NCI-H2107 (cell line): ENCODE results near the gene INPP5J.
A peak's percentile ranks its signal among the peaks of the same experiment; 100 is the strongest.

Source experiments
- DNase-seq: peaks from one replicate; lab custom pipeline; 2025; lab: John Stamatoyannopoulos, UW

Gene INPP5J

DNA sequence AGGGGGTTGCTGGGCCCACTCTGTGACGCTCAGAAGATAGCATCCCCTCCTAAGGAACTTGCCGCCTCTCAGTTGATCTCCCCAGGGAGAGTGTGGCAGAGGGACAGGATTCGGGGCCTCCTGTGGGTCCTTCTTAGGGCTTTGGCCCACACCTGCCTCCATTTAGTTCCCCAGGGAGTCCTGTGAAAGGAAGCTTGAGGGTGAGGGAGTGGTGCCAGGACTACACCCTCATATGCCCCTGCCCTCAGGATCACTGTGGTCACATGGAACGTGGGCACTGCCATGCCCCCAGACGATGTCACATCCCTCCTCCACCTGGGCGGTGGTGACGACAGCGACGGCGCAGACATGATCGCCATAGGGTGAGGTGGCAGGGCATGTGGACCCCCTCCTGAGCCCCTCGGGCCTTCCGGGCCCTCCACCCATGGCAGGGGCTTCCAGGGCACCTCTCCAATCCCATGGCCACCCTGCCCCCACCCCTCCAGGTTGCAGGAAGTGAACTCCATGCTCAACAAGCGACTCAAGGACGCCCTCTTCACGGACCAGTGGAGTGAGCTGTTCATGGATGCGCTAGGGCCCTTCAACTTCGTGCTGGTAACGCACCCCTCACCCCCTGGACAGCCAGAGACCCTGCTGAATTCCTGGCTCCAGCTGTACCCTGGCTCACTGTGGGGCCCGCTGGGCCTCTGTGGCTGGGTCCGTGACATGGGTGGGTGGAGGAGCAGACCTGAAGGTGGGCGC is 3.5 kb downstream of the INPP5J start:
- DNase-seq: no peak

DNA sequence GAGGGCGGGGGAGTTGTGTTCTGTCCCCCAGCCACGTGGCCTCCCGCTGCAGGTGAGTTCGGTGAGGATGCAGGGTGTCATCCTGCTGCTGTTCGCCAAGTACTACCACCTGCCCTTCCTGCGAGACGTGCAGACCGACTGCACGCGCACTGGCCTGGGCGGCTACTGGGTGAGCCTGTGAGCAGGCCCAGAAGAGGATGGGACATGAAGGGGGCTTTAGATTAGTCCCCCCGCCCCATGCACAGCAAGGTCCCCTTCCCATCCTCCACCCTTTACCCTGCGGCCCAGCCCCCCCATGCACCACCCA is 4.1 kb downstream of the INPP5J start:
- DNase-seq: no peak

GRCh38 chr22:31127181-31127772 is 4.5 kb downstream of the INPP5J start:
- no peak for DNase-seq

GRCh38 chr22:31128156-31128555 is 5.4 kb downstream of the INPP5J start:
- no peak for DNase-seq

- no peak for DNase-seq
Measured at GRCh38 chr22:31130873-31131272, 8.1 kb downstream of the INPP5J start.

DNA sequence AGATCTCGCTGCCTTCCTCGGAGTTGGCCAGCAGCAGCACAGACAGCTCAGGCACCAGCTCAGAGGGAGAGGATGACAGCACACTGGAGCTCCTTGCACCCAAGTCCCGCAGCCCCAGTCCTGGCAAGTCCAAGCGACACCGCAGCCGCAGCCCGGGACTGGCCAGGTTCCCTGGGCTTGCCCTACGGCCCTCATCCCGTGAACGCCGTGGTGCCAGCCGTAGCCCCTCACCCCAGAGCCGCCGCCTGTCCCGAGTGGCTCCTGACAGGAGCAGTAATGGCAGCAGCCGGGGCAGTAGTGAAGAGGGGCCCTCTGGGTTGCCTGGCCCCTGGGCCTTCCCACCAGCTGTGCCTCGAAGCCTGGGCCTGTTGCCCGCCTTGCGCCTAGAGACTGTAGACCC is 11.1 kb downstream of the INPP5J start:
- no peak for DNase-seq

GRCh38 chr22:31134688-31135087 is 11.9 kb downstream of the INPP5J start:
- DNase-seq: no peak

GRCh38 chr22:31135706-31136105 is 12.9 kb downstream of the INPP5J start:
- no peak for DNase-seq

DNA sequence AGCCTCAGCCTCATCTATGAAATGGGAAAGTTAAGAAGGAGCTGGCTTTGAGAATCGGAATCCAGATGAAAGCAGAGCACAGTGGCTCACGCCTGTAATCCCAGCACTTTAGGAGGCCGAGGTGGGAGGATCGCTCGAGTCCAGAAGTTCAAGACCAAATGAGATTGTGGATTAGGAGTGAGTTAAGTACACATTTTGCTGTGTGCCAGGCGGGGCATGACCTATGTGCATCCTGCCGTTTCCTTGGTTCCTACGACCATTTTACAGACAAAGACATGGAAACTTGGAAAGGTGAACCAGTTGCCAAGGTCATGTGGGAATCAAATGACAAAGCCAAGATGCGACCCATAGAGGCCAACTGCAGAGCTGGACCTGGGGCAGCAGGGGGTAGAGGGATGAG is 13.4 kb downstream of the INPP5J start:
- no peak for DNase-seq

- no peak for DNase-seq
Measured at GRCh38 chr22:31136711-31137110, 13.9 kb downstream of the INPP5J start.

GRCh38 chr22:31137721-31138120 is 15.0 kb downstream of the INPP5J start:
- no peak for DNase-seq

- no peak for DNase-seq
Measured at GRCh38 chr22:31138126-31138525, 15.4 kb downstream of the INPP5J start.

DNA sequence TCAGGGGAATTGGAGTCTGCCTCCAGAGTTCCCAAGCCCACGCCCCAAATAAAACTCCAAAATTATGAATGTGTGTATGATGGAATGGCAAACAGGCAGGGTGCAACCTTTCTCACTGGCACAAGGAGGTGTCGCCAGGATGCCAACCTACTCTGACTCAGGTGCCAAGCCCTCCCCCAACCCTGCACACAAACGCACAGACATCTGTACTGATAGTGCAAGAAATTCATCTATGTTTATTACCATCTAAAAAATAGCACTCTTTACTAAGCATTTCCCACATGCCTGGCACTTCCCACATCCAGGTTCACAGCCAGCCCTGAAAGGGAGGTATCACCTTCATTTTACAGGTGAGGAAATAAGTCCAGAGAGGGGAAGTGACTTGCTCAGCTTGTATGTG is 16.3 kb downstream of the INPP5J start:
- no peak for DNase-seq

GRCh38 chr22:31139866-31140716 is 17.3 kb downstream of the INPP5J start, which contains the start of gene PLA2G3:
Gene PLA2G3, minus strand, starts transcription at chr22:31140508. Its CDS starts 154 bp downstream, at chr22:31140354.
- peak; percentile 52 for DNase-seq

DNA sequence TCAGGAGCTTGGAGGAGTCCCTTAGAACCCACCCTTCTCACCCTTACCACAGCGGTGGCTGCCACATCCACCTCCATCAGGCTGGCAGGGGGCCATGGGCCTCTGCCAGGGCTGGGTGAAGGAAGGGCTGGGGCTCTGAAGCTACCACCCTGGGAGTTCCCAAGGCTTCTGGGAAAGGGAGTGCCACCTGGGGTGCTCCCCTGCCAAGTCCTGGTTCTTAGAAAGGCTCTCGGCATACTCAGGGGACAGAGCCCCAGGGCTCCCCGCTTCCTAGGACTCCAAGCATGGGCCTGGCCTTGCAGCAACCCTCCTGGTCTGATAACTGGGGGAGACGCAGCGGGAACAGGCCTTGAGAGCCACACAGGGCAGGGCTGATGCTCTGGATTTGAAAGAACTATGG is 18.0 kb downstream of the INPP5J start:
- no peak for DNase-seq

- no peak for DNase-seq
Measured at GRCh38 chr22:31141551-31141950, 18.8 kb downstream of the INPP5J start.

DNA sequence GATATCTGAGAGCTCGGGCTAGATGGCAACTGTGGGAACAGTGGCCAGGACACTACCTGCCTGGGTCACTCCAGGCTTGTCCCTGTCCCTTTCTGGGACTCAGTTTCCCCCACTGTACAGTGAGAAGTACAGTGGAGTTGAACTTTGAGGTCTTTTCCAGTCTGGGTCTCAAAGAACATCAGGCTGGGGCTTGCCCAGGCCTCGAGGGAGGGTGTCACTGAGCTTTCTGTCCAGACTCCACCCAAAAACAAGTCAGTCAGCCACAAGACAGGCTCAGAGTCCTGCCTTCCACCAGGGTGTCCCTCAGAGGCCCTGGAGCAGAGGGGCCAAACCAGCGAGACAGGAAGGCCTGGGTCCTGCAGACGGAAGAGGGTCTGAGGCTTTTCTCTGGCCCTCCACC is 19.5 kb downstream of the INPP5J start:
- no peak for DNase-seq

- no peak for DNase-seq
Measured at GRCh38 chr22:31143038-31143437, 20.3 kb downstream of the INPP5J start.

GRCh38 chr22:31143537-31143936 is 20.8 kb downstream of the INPP5J start:
- DNase-seq: no peak

DNA sequence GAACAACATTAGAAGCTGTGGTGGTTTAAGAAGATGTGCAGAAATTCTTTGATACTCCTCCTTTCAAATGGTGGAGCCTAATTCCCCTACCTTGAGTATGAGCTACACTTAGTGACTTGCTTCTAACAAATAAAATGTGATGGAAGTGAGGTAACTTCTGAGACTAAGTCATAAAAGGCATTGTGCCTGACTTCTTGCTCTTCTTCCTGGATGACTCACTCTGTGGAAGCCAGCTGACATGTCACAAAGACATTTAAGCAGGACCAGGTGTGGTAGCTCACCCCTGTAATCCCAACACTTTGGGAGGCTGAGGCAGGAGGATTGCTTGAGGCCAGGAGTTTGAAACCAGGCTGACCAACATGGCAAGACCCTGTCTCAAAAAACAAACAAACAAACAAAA is 21.5 kb downstream of the INPP5J start:
- no peak for DNase-seq

GRCh38 chr22:31148488-31148887 is 25.7 kb downstream of the INPP5J start:
- no peak for DNase-seq

DNA sequence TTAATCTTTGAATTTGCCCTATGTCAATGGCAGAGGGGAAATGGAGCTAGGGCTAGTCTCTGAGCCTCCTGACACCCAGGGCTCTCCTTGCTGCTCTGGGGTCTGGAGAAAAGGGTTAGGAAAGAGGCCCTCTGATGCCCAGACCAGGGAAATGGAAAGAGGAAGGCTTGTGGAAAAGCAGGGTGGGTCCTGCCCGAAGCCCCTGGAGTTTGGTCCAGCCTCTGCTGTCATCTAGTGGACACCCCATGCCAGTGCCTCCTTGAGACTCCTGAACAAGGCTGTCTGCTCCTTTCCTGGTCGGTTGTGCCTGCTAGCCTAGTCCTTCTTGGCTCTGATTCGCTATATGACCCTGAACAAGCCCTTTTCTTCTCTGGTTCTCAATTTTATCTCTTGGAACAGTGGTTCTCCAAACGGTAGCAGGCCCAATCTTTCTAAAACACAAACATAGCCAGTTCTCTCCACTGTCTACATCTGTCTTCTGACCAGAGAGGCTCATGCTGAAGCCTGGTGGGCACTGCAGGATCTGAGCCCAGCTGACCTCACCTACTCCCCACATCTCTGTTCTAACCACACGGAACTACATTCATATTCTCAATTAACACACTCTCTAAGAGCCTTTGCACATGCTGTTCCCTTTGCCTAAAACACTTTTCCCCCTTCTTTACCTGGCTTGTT is 26.3 kb downstream of the INPP5J start:
- DNase-seq: no peak

DNA sequence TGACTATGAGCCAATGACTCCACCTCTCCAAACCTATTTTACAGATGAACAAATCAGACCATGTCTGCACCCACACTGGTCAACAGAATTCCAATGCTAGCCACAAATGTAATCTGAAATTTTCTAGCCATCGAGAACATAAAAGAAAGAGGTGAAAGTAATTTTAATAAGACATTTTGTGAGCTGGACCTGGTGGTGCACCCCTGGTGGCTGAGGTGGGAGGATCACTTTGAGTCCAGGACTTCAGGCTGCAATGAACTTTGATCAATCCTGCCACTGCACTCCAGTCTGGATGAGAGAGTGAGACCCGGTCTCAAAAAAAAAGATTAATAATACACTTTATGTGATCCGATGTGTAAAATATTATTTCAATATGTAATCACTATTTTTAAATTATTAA is 27.8 kb downstream of the INPP5J start:
- no peak for DNase-seq
